ENCODE measurements around the gene UBA52.

DNA sequence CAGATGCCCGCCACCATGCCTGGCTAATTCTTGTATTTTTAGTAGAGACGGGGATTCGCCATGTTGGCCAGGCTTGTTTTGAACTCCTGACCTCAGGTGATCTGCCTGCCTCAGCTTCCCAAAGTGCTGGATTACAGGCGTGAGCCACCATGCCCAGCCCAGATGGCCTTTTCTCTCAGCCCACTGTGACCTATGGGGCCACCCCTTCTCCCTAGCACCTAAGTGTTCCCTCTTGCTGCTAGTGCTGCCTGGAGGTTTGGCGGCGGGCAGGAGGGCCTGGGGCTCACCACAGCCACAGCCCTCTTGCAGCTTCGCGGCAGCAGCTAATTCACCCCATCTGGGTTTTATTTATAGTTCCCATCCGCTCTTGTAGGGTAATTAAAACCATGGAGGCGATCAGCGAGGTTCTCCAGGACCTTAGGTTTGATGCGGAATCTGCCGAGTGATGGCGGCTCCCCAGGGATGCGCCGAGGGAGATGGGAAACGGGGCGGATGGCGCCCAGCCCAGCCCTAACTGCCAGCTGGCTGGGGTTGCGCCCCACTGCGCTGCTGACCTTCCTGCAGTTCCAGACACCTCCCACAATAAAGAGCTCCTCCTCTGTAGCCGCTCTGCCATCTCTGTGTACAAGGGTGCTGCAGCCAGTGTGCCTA lies 20.2 kb downstream of the UBA52 start:
- no peak for TF ChIP-seq EZH2 (IDR thresholded peaks at IDR 0.05; ENCODE audit: insufficient read depth, poor library complexity, severe bottlenecking)
- no peak for TF ChIP-seq EZH2phosphoT487 (IDR thresholded peaks at IDR 0.05; ENCODE audit: insufficient read depth, low read depth)

Data from GM23248 (cell line).